Keratinocyte (primary cell): ENCODE data around the gene PPP1R13L. TPM values are rescaled to one million over a fixed set of nuclear protein-coding genes. Genes with fewer than 3 reads are reported as not detected.

Source experiments
- DNase-seq: peaks from one replicate; pipeline ENCODE4 v3.0.0-alpha.2; 2011; ENCODE audit warnings: low read depth, missing footprints, low spot score
- FAIRE-seq: peaks from 2 replicates; lab custom pipeline; 2011; peaks lifted over from hg19 to GRCh38; lab: Jason Lieb, UNC
- H2AFZ ChIP-seq: 2 replicates; pipeline ENCODE4 v1.6.0; 2012; ENCODE audit warnings: low read length, control low read depth, inconsistent platforms; ENCODE audit not compliant: control insufficient read depth
- H3K27ac ChIP-seq: 2 replicates; pipeline ENCODE4 v1.5.1; 2011; ENCODE audit warnings: low read length; ENCODE audit not compliant: control insufficient read depth, insufficient read depth
- H3K27me3 ChIP-seq: 3 replicates; pipeline ENCODE4 v1.6.0; 2011; ENCODE audit warnings: low read length; ENCODE audit not compliant: control insufficient read depth, insufficient read depth; ENCODE audit errors: extremely low read depth
- H3K36me3 ChIP-seq, 2 experiments: 2 replicates in 1 of 2; 3 replicates in 1 of 2; pipeline ENCODE4 v1.5.1; 2011; ENCODE audit warnings: low read length in 2 of 2, mild to moderate bottlenecking in 1 of 2; ENCODE audit not compliant: control insufficient read depth in 2 of 2, insufficient read depth in 2 of 2; ENCODE audit errors: extremely low read depth in 1 of 2
- H3K4me1 ChIP-seq: 3 replicates; pipeline ENCODE4 v1.5.1; 2011; ENCODE audit warnings: low read length; ENCODE audit not compliant: control insufficient read depth, insufficient read depth; ENCODE audit errors: extremely low read depth
- H3K4me2 ChIP-seq: 3 replicates; pipeline ENCODE4 v1.6.0; 2011; ENCODE audit warnings: low read depth, low read length; ENCODE audit not compliant: control insufficient read depth, insufficient read depth; ENCODE audit errors: extremely low read depth
- H3K4me3 ChIP-seq, 3 experiments: fragments of 200-600 bp in 1 of 3; sonication (generic) in 1 of 3; 2 replicates in 2 of 3; 3 replicates in 1 of 3; pipeline ENCODE4 v1.5.1; 2011 to 2016; ENCODE audit warnings: low read length in 3 of 3, mild to moderate bottlenecking in 3 of 3, control low read depth in 2 of 3, inconsistent platforms in 1 of 3, low read depth in 1 of 3, mixed read lengths in 1 of 3, mixed run types in 1 of 3, moderate library complexity in 1 of 3; ENCODE audit not compliant: control insufficient read depth in 2 of 3, insufficient read depth in 2 of 3; ENCODE audit errors: extremely low read depth in 1 of 3
- H3K79me2 ChIP-seq: 2 replicates; pipeline ENCODE4 v1.6.0; 2012; ENCODE audit warnings: low read length; ENCODE audit not compliant: control insufficient read depth, insufficient read depth
- H3K9ac ChIP-seq: 3 replicates; pipeline ENCODE4 v1.6.0; 2011; ENCODE audit warnings: low read length; ENCODE audit not compliant: control insufficient read depth, insufficient read depth; ENCODE audit errors: extremely low read depth
- H3K9me1 ChIP-seq: 3 replicates; pipeline ENCODE4 v1.6.0; 2011; ENCODE audit warnings: low read length; ENCODE audit not compliant: control insufficient read depth, insufficient read depth; ENCODE audit errors: extremely low read depth
- H3K9me3 ChIP-seq: 2 replicates; pipeline ENCODE4 v1.5.1; 2012; ENCODE audit warnings: low read depth, low read length; ENCODE audit not compliant: control insufficient read depth
- H4K20me1 ChIP-seq: 3 replicates; pipeline ENCODE4 v1.6.0; 2011; ENCODE audit warnings: low read length; ENCODE audit not compliant: control insufficient read depth, insufficient read depth; ENCODE audit errors: extremely low read depth
- CTCF ChIP-seq, 3 experiments: IDR thresholded peaks in 1 of 3; conservative IDR thresholded peaks in 1 of 3; optimal IDR thresholded peaks in 1 of 3; 2 replicates in 2 of 3; 3 replicates in 1 of 3; pipeline versions ENCODE3 to v1.5.1; 2011; ENCODE audit warnings: low read length in 3 of 3, mild to moderate bottlenecking in 3 of 3, moderate library complexity in 2 of 3, control low read depth in 1 of 3, inconsistent platforms in 1 of 3; ENCODE audit not compliant: insufficient read depth in 2 of 3; ENCODE audit errors: extremely low read depth in 1 of 3
- EZH2 ChIP-seq: IDR thresholded peaks from one replicate; pipeline ENCODE4 v1.6.1; 2012; ENCODE audit warnings: inconsistent platforms, mild to moderate bottlenecking, low read length, moderate library complexity
- dilution Hi-C: fragments of 300-500 bp; cut with MboI; formaldehyde crosslinking; loops from one replicate; pipeline ENCODE4 v1.7.0; 2020; ENCODE audit warnings: low sequenced_read_pairs; ENCODE audit not compliant: extremely low pct_ligation_motif_present
- polyA plus RNA-seq, 5 experiments: library from polyadenylated mRNA; depleted of rRNA in 3 of 5; stranded (reverse) in 3 of 5; stranded (forward) in 1 of 5; unstranded in 1 of 5; fragments of >200 nt; gene quantifications; 1 replicate in 1 of 5; 2 replicates in 3 of 5; 3 replicates in 1 of 5; pipeline versions ENCODE4 v1.2.1 to v1.2.3, GENCODE V29; 2011 to 2012; ENCODE audit warnings: missing spikeins in 2 of 5, low read depth in 1 of 5, low replicate concordance in 1 of 5

Gene PPP1R13L
- polyA plus RNA-seq, 1 donor (not counting 4 experiments of a cell fraction or from before 2014, with no cell fraction given) = 31.2 TPM

GRCh38 chr19:45355910-45356309, 49.0 kb downstream of the PPP1R13L start:
- dilution Hi-C loops = no loop called here
- no peak for DNase-seq
- FAIRE-seq = no peak
- H3K4me1 ChIP-seq = no peaks in the 10 kb centered on the region
- TF ChIP-seq EZH2 (no peak), CTCF (optimal IDR thresholded peaks at IDR 0.05 in 1 of 3, IDR thresholded peaks at IDR 0.05 in 1 of 3, conservative IDR thresholded peaks at IDR 0.05 in 1 of 3; ENCODE audit: extremely low read depth in 1 of 3, insufficient read depth in 2 of 3, low read length in 3 of 3) (no peak)
- no peak overlapping the region for H3K4me3 ChIP-seq
- no peaks in the 10 kb centered on the region for H3K79me2 ChIP-seq
- no peaks in the 10 kb centered on the region for H3K9me1 ChIP-seq
- H3K27me3 ChIP-seq = no peaks in the 10 kb centered on the region
- H3K4me2 ChIP-seq = no peak overlapping the region
- no peaks in the 10 kb centered on the region for H3K9me3 ChIP-seq
- no peak overlapping the region for H3K27ac ChIP-seq
- H4K20me1 ChIP-seq = peaks cover 3% of the 10 kb centered on the region
- no peak overlapping the region for H3K9ac ChIP-seq
- peaks cover 42 to 43% of the 10 kb centered on the region in 2 experiments for H3K36me3 ChIP-seq
- no peak overlapping the region for H2AFZ ChIP-seq

- no peak for TF ChIP-seq EZH2
- TF ChIP-seq CTCF (optimal IDR thresholded peaks at IDR 0.05 in 1 of 3, IDR thresholded peaks at IDR 0.05 in 1 of 3, conservative IDR thresholded peaks at IDR 0.05 in 1 of 3; ENCODE audit: extremely low read depth in 1 of 3, insufficient read depth in 2 of 3, low read length in 3 of 3) = no peak
- Histone ChIP-seq H3K27ac (no peak overlapping the region), H3K27me3 (no peaks in the 10 kb centered on the region), H3K4me1 (no peaks in the 10 kb centered on the region), H3K36me3 (peaks cover 46% of the 10 kb centered on the region in 2 experiments), H3K9me3 (no peaks in the 10 kb centered on the region), H3K9ac (no peak overlapping the region), H3K79me2 (no peaks in the 10 kb centered on the region), H3K4me3 (no peak overlapping the region), H3K4me2 (no peak overlapping the region), H3K9me1 (no peaks in the 10 kb centered on the region), H2AFZ (no peak overlapping the region), H4K20me1 (peaks cover 3% of the 10 kb centered on the region)
- no peak for DNase-seq
- no peak for FAIRE-seq
- dilution Hi-C loops = no loop called here
Observed at GRCh38 chr19:45355402-45355801, 49.5 kb downstream of the PPP1R13L start.
